ENCODE data around the gene ME1.
"Not testable (repeated sequence)": the region's sequence is repeated elsewhere in the genome, so short reads cannot be mapped to it uniquely, and the experiment has no call there.

ME1 gene

GRCh38 chr6:83352424-83353061 is 78.3 kb downstream of the ME1 start:
- no peak for DNase-seq (ENCODE audit: low read depth)

- DNase-seq (ENCODE audit: low read depth) = no peak
Observed at GRCh38 chr6:83343121-83343520, 87.7 kb downstream of the ME1 start.

- no peak for DNase-seq (ENCODE audit: low read depth)
Observed at GRCh38 chr6:83341765-83342164, 89.1 kb downstream of the ME1 start.

GRCh38 chr6:83333916-83334315 is 96.9 kb downstream of the ME1 start:
- not testable (repeated sequence) for DNase-seq (ENCODE audit: low read depth)

- no peak for DNase-seq (ENCODE audit: low read depth)
Observed at GRCh38 chr6:83333500-83333899, 97.4 kb downstream of the ME1 start.

GRCh38 chr6:83314693-83315092 is 116.2 kb downstream of the ME1 start:
- no peak for DNase-seq (ENCODE audit: low read depth)

GRCh38 chr6:83313882-83314281 is 117.0 kb downstream of the ME1 start:
- DNase-seq (ENCODE audit: low read depth) = no peak

GRCh38 chr6:83311231-83311630 is 119.6 kb downstream of the ME1 start:
- no peak for DNase-seq (ENCODE audit: low read depth)

GRCh38 chr6:83310046-83310445 is 120.8 kb downstream of the ME1 start:
- no peak for DNase-seq (ENCODE audit: low read depth)

GRCh38 chr6:83309344-83309743 is 121.5 kb downstream of the ME1 start:
- no peak for DNase-seq (ENCODE audit: low read depth)

- no peak for DNase-seq (ENCODE audit: low read depth)
Observed at GRCh38 chr6:83308833-83309232, 122.0 kb downstream of the ME1 start.

GRCh38 chr6:83307849-83308248 is 123.0 kb downstream of the ME1 start:
- DNase-seq (ENCODE audit: low read depth) = no peak

- no peak for DNase-seq (ENCODE audit: low read depth)
Observed at GRCh38 chr6:83303426-83303825, 127.4 kb downstream of the ME1 start.

GRCh38 chr6:83294676-83295075 is 136.2 kb downstream of the ME1 start:
- DNase-seq (ENCODE audit: low read depth) = no peak

GRCh38 chr6:83292900-83293843 is 137.7 kb downstream of the ME1 start:
- no peak for DNase-seq (ENCODE audit: low read depth)

GRCh38 chr6:83287298-83287697 is 143.6 kb downstream of the ME1 start:
- DNase-seq (ENCODE audit: low read depth) = not testable (repeated sequence)

- no peak for DNase-seq (ENCODE audit: low read depth)
Observed at GRCh38 chr6:83285917-83286316, 144.9 kb downstream of the ME1 start.

GRCh38 chr6:83273596-83273995 is 157.3 kb downstream of the ME1 start:
- no peak for DNase-seq (ENCODE audit: low read depth)

GRCh38 chr6:83270971-83271719 is 159.7 kb downstream of the ME1 start:
- no peak for DNase-seq (ENCODE audit: low read depth)

- DNase-seq (ENCODE audit: low read depth) = no peak
Observed at GRCh38 chr6:83265384-83265783, 165.5 kb downstream of the ME1 start.

- DNase-seq (ENCODE audit: low read depth) = no peak
Observed at GRCh38 chr6:83260577-83260976, 170.3 kb downstream of the ME1 start.

GRCh38 chr6:83258517-83258916 is 172.3 kb downstream of the ME1 start:
- no peak for DNase-seq (ENCODE audit: low read depth)

- no peak for DNase-seq (ENCODE audit: low read depth)
Observed at GRCh38 chr6:83257791-83258190, 173.1 kb downstream of the ME1 start.
